Endothelial cell of umbilical vein (primary cell): ENCODE results near the gene CHI3L1. TPM values are rescaled to one million over a fixed set of nuclear protein-coding genes. Genes with fewer than 3 reads are reported as not detected.

Experiments
- BruUV-seq: library from RNA; stranded (reverse); fragments of 400-500 nt; replicated peaks from 2 replicates; lab custom pipeline; 2021; lab: Mats Ljungman, UMichigan
- CTCF ChIA-PET: fragments of 300-600, 350-600 bp; sonication (Branson Sonifier 250); formaldehyde crosslinking; loops from one replicate; lab custom pipeline; 2021; ENCODE audit warnings: antibody characterized with exemption, inconsistent platforms; lab: Charles Lee
- POLR2A ChIA-PET: fragments of 300-600, 350-600 bp; sonication (Branson Sonifier 250); formaldehyde crosslinking; loops from one replicate; lab custom pipeline; 2021; ENCODE audit warnings: antibody characterized with exemption, inconsistent platforms; lab: Charles Lee
- DNase-seq: peaks from one replicate; pipeline ENCODE4 v3.0.0-alpha.2; 2011; ENCODE audit warnings: low read depth, low spot score
- FAIRE-seq: peaks from 2 replicates; lab custom pipeline; 2011; peaks lifted over from hg19 to GRCh38; lab: Jason Lieb, UNC
- H2AFZ ChIP-seq: 2 replicates; pipeline ENCODE4 v1.6.0; 2012; ENCODE audit warnings: low read depth, low read length, control low read depth, inconsistent platforms
- H3K27ac ChIP-seq: 2 replicates; pipeline ENCODE4 v1.5.1; 2011; ENCODE audit warnings: low read depth, mild to moderate bottlenecking, control low read depth, low read length, moderate library complexity; ENCODE audit not compliant: insufficient read depth
- H3K27me3 ChIP-seq, 2 experiments: 2 replicates each; pipeline versions ENCODE4 v1.6.0 to v1.6.1; 2011; ENCODE audit warnings: low read length in 2 of 2, mixed read lengths in 1 of 2; ENCODE audit not compliant: control insufficient read depth in 2 of 2, insufficient read depth in 2 of 2
- H3K36me3 ChIP-seq, 2 experiments: 2 replicates in 1 of 2; 3 replicates in 1 of 2; pipeline ENCODE4 v1.5.1; 2011; ENCODE audit warnings: low read length in 2 of 2, mild to moderate bottlenecking in 1 of 2, moderate library complexity in 1 of 2; ENCODE audit not compliant: control insufficient read depth in 2 of 2, insufficient read depth in 2 of 2; ENCODE audit errors: extremely low read depth in 1 of 2
- H3K4me1 ChIP-seq: 3 replicates; pipeline ENCODE4 v1.5.1; 2011; ENCODE audit warnings: mild to moderate bottlenecking, low read length; ENCODE audit not compliant: control insufficient read depth, insufficient read depth; ENCODE audit errors: extremely low read depth
- H3K4me2 ChIP-seq: 2 replicates; pipeline ENCODE4 v1.6.1; 2011; ENCODE audit warnings: low read length, control low read depth, mixed read lengths; ENCODE audit not compliant: insufficient read depth
- H3K4me3 ChIP-seq, 3 experiments: fragments of 200-600 bp in 1 of 3; sonication (generic), shearing (Covaris generic) in 1 of 3; replicated peaks in 1 of 3; 2 replicates each; pipeline ENCODE4 v1.5.1; 2011 to 2016; ENCODE audit warnings: control low read depth in 3 of 3, low read length in 3 of 3, mild to moderate bottlenecking in 2 of 3, inconsistent platforms in 1 of 3, low read depth in 1 of 3, moderate library complexity in 1 of 3; ENCODE audit not compliant: insufficient read depth in 1 of 3
- H3K79me2 ChIP-seq: 2 replicates; pipeline ENCODE4 v1.6.0; 2012; ENCODE audit warnings: low read length, inconsistent platforms; ENCODE audit not compliant: control insufficient read depth, insufficient read depth
- H3K9ac ChIP-seq: replicated peaks from 2 replicates; pipeline ENCODE3; 2011; ENCODE audit warnings: low read length, control low read depth; ENCODE audit not compliant: insufficient read depth; ENCODE audit errors: extremely low read depth
- H3K9me1 ChIP-seq: replicated peaks from 3 replicates; pipeline ENCODE4 v1.6.0; 2011; ENCODE audit warnings: mild to moderate bottlenecking, low read length; ENCODE audit not compliant: control insufficient read depth, insufficient read depth; ENCODE audit errors: extremely low read depth
- H3K9me3 ChIP-seq: replicated peaks from 2 replicates; pipeline ENCODE4 v1.5.1; 2012; ENCODE audit warnings: low read length, inconsistent platforms; ENCODE audit not compliant: control insufficient read depth, insufficient read depth
- H4K20me1 ChIP-seq: replicated peaks from 2 replicates; pipeline ENCODE3; 2011; ENCODE audit warnings: mild to moderate bottlenecking, low read length; ENCODE audit not compliant: control insufficient read depth, insufficient read depth; ENCODE audit errors: extremely low read depth
- EZH2 ChIP-seq: IDR thresholded peaks from 2 replicates; pipeline ENCODE4 v1.6.1; 2012; ENCODE audit warnings: borderline replicate concordance, low read depth, mild to moderate bottlenecking, moderate library complexity, low read length, inconsistent platforms; ENCODE audit not compliant: severe bottlenecking
- FOS ChIP-seq: IDR thresholded peaks from 2 replicates; pipeline ENCODE4 v1.6.1; 2011; ENCODE audit warnings: mild to moderate bottlenecking, low read length, moderate library complexity, borderline replicate concordance; ENCODE audit not compliant: insufficient read depth
- GATA2 ChIP-seq: IDR thresholded peaks from 2 replicates; pipeline ENCODE4 v1.7.0; 2011; ENCODE audit warnings: low read depth, mild to moderate bottlenecking, moderate library complexity, mixed read lengths, low read length; ENCODE audit not compliant: insufficient read length, insufficient read depth
- JUN ChIP-seq: IDR thresholded peaks from 2 replicates; pipeline ENCODE4 v1.6.1; 2011; ENCODE audit warnings: borderline replicate concordance, low read depth; ENCODE audit not compliant: insufficient read length, insufficient read depth
- MYC ChIP-seq: IDR thresholded peaks from one replicate; pipeline ENCODE4 v1.6.1; 2011; ENCODE audit warnings: mild to moderate bottlenecking, low read depth, low read length
- POLR2A ChIP-seq: IDR thresholded peaks from 2 replicates; pipeline ENCODE4 v1.6.1; 2012; ENCODE audit warnings: low read depth, mild to moderate bottlenecking, control low read depth, low read length
- POLR2AphosphoS5 ChIP-seq: IDR thresholded peaks from 2 replicates; pipeline ENCODE4 v1.6.1; 2012; ENCODE audit warnings: low read depth, mild to moderate bottlenecking, control low read depth, low read length, moderate library complexity; ENCODE audit not compliant: insufficient read depth
- dilution Hi-C: fragments of 300-500 bp; cut with MboI; formaldehyde crosslinking; loops from one replicate; pipeline ENCODE4 v1.15.0; 2019; ENCODE audit warnings: low sequenced_read_pairs; ENCODE audit not compliant: extremely low pct_ligation_motif_present
- intact Hi-C: fragments of 100-400 bp; cut with micrococcal nuclease; formaldehyde crosslinking; loops from one replicate; pipeline ENCODE4 v1.10.0; 2022
- polyA plus RNA-seq, 4 experiments: library from polyadenylated mRNA; depleted of rRNA in 3 of 4; stranded (reverse) in 3 of 4; unstranded in 1 of 4; fragments of >200 nt; gene quantifications; 2 replicates each; pipeline versions ENCODE4 v1.2.1 to v1.2.3, GENCODE V29; 2011 to 2012; ENCODE audit warnings: missing spikeins in 1 of 4
- total RNA-seq: library from RNA; stranded (reverse); gene quantifications from 2 replicates; pipeline ENCODE4 v1.2.3, GENCODE V29; 2021
- TF ChIP-seq, protein P1 (sequence below): IDR thresholded peaks from 2 replicates; pipeline ENCODE4 v1.6.1; 2011; ENCODE audit not compliant: insufficient read depth, insufficient read length
- TF ChIP-seq, protein P2 (sequence below), 2 donors: IDR thresholded peaks; 1 replicate in 1 of 2; 2 replicates in 1 of 2; pipeline ENCODE4 v1.5.1; 2011; ENCODE audit warnings: low read length in 2 of 2, mild to moderate bottlenecking in 2 of 2, moderate library complexity in 2 of 2, control low read depth in 1 of 2, inconsistent platforms in 1 of 2, low read depth in 1 of 2; ENCODE audit not compliant: insufficient read depth in 1 of 2; ENCODE audit errors: extremely low read depth in 1 of 2

The CHI3L1 gene
- total and polyA plus RNA-seq, 2 donors (not counting 3 experiments of a cell fraction or from before 2014, with no cell fraction given) = not detected

DNA sequence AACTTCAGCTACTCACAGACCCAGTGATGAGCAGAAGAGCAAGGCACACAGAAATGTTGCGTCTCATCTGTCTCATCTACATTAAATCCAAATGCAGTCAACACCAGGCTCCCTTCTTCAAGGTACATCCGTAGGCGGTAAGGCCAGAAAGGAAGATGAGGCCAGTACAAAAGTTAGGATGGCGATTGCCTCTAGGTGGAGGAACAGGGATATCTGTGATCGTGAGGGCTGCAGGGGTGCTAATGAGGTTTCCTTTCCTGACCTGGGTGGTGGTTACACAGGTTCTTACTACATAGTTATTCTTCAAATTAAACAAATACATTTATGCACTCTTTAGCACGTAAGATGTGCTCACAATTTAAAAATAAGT, 9.5 kb downstream of the CHI3L1 start:
- ChIA-PET CTCF (interaction anchor here (1.2 to 3.6 kb wide), 2 partner anchors 59 to 138 kb away, joined by 4 to 17 read pairs; no protein-coding TSS in a partner anchor), POLR2A (no interaction called here)
- H3K4me3 ChIP-seq = no peak overlapping the region
- H3K4me1 ChIP-seq = peaks cover 6% of the 10 kb centered on the region
- no peak overlapping the region for H3K27ac ChIP-seq
- intact Hi-C loops (no loop called here), dilution Hi-C loops (no loop called here)
- no peaks in the 10 kb centered on the region for H3K9me1 ChIP-seq
- H3K9me3 ChIP-seq = no peaks in the 10 kb centered on the region
- H2AFZ ChIP-seq = no peak overlapping the region
- DNase-seq (no peak), FAIRE-seq (no peak)
- no TSS peak for BruUV-seq
- H3K27me3 ChIP-seq = no peaks in the 10 kb centered on the region
- no peak for TF ChIP-seq POLR2A
- TF ChIP-seq GATA2 = no peak
- no peak for TF ChIP-seq POLR2AphosphoS5
- no peak for TF ChIP-seq EZH2
- TF ChIP-seq, protein P1, sequence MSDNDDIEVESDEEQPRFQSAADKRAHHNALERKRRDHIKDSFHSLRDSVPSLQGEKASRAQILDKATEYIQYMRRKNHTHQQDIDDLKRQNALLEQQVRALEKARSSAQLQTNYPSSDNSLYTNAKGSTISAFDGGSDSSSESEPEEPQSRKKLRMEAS = no peak
- no peak for TF ChIP-seq MYC
- H3K79me2 ChIP-seq = no peaks in the 10 kb centered on the region
- no peaks in the 10 kb centered on the region for H3K36me3 ChIP-seq
- no peaks in the 10 kb centered on the region for H4K20me1 ChIP-seq
- no peak overlapping the region for H3K4me2 ChIP-seq
- H3K9ac ChIP-seq = no peak overlapping the region

DNA sequence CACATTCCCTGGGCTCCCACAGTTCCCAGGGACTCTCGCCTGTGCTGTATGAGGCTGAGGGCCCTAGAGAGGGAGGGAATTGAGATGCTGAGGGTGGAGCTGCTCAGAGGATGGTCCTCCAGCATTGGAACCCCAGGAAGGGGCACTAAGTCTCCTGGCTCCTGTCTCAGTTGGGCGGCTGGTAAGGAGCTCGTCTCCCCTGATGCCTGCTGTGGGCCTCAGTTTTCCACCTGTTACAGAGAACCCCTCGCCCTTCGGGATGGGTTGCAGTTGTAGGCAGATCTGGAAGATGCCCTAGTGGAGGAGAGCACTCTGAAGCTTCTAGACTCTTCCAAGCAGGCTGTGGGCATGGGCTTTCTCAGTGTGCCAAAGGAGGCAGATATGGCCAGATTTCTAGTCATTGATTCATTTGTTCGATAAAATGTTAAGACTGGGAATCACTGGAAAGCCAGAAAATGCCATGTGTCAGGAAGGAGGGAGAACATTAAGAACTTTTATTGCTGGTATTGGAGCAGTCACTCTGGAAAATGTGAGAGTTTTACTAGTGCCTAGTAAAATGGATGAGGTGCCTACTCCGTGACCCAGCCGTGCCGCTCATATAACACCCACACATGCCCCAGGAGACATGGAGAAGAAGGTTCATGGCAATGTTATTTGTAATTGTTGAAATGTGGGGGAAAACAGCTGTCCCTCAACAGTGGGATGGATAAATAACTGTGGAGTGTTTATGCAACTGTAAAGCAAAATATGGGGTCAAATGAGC, 10.1 kb downstream of the CHI3L1 start:
- Histone ChIP-seq H3K27me3 (no peaks in the 10 kb centered on the region), H3K9me1 (no peaks in the 10 kb centered on the region), H3K4me1 (peaks cover 6% of the 10 kb centered on the region), H2AFZ (no peak overlapping the region), H3K79me2 (no peaks in the 10 kb centered on the region), H3K4me2 (no peak overlapping the region), H3K27ac (no peak overlapping the region), H3K9me3 (no peaks in the 10 kb centered on the region), H3K36me3 (no peaks in the 10 kb centered on the region), H3K9ac (no peak overlapping the region), H4K20me1 (no peaks in the 10 kb centered on the region), H3K4me3 (no peak overlapping the region)
- TF ChIP-seq MYC = no peak
- TF ChIP-seq POLR2A = no peak
- no peak for TF ChIP-seq FOS
- TF ChIP-seq EZH2 = no peak
- TF ChIP-seq GATA2 = no peak
- TF ChIP-seq, protein P1 = no peak
- no peak for TF ChIP-seq POLR2AphosphoS5
- TF ChIP-seq, protein P2, sequence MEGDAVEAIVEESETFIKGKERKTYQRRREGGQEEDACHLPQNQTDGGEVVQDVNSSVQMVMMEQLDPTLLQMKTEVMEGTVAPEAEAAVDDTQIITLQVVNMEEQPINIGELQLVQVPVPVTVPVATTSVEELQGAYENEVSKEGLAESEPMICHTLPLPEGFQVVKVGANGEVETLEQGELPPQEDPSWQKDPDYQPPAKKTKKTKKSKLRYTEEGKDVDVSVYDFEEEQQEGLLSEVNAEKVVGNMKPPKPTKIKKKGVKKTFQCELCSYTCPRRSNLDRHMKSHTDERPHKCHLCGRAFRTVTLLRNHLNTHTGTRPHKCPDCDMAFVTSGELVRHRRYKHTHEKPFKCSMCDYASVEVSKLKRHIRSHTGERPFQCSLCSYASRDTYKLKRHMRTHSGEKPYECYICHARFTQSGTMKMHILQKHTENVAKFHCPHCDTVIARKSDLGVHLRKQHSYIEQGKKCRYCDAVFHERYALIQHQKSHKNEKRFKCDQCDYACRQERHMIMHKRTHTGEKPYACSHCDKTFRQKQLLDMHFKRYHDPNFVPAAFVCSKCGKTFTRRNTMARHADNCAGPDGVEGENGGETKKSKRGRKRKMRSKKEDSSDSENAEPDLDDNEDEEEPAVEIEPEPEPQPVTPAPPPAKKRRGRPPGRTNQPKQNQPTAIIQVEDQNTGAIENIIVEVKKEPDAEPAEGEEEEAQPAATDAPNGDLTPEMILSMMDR (IDR thresholded peaks at IDR 0.05; ENCODE audit: extremely low read depth in 1 of 2, insufficient read depth in 1 of 2, low read depth in 1 of 2, low read length in 2 of 2) = no peak
- TF ChIP-seq JUN = no peak
- DNase-seq (no peak), FAIRE-seq (no peak)
- intact Hi-C loops (no loop called here), dilution Hi-C loops (no loop called here)
- ChIA-PET CTCF (interaction anchor here (1.2 to 3.6 kb wide), 5 partner anchors 10 to 137 kb away, joined by 3 to 17 read pairs (median 4); no protein-coding TSS in a partner anchor), POLR2A (no interaction called here)
- no TSS peak for BruUV-seq
